Peyer's patch (tissue), 4 donors: Measurements from ENCODE around the gene PAK1IP1. TPM values are rescaled to one million over a fixed set of nuclear protein-coding genes. Genes with fewer than 3 reads are reported as not detected.
A peak's percentile ranks its signal among the peaks of the same experiment; 100 is the strongest.
"Not testable (repeated sequence)": the region's sequence is repeated elsewhere in the genome, so short reads cannot be mapped to it uniquely, and the experiment has no call there.

ENCODE experiments used
- DNase-seq, 3 donors: peaks; one replicate each; pipeline ENCODE4 v3.0.0-alpha.2; 2017 to 2019
- H3K27ac ChIP-seq, 4 donors: fragments of 200-600 bp; sonication (generic); one replicate each; pipeline ENCODE4 v1.5.1; 2016 to 2019
- H3K27me3 ChIP-seq, 2 donors: fragments of 200-600 bp; sonication (generic); one replicate each; pipeline ENCODE4 v1.5.1; 2019
- H3K36me3 ChIP-seq, 3 donors: fragments of 200-600 bp; sonication (generic); one replicate each; pipeline ENCODE4 v1.5.1; 2016 to 2019
- H3K4me1 ChIP-seq, 4 donors: fragments of 200-600 bp; sonication (generic); one replicate each; pipeline ENCODE4 v1.5.1; 2016 to 2019
- H3K4me3 ChIP-seq, 4 donors: fragments of 200-600 bp; sonication (generic); 1 replicate in 3 of 4; 2 replicates in 1 of 4; pipeline ENCODE4 v1.5.1; 2016 to 2019; ENCODE audit warnings: mild to moderate bottlenecking in 1 of 4
- H3K9me3 ChIP-seq, 4 donors: fragments of 200-600 bp; sonication (generic); one replicate each; pipeline ENCODE4 v1.5.1; 2016 to 2019; ENCODE audit warnings: mild to moderate bottlenecking in 1 of 4
- POLR2A ChIP-seq, 2 donors: fragments of 450-650 bp; IDR thresholded peaks; one replicate each; pipeline ENCODE4 v1.5.1; 2017; ENCODE audit warnings: antibody characterized with exemption in 2 of 2, mild to moderate bottlenecking in 2 of 2, moderate library complexity in 2 of 2
- total RNA-seq, 4 donors: library from RNA; depleted of rRNA; stranded (reverse); fragments of >200 nt; gene quantifications; one replicate each; pipeline ENCODE4 v1.1.0, GENCODE V29; 2016
- TF ChIP-seq, protein P1 (sequence below), 6 experiments: fragments of 450-650 bp in 4 of 6; fragments of 200-600 bp in 2 of 6; sonication (generic) in 1 of 6; IDR thresholded peaks; one replicate each; pipeline ENCODE4 v1.5.1; 2017 to 2019; ENCODE audit warnings: antibody characterized with exemption in 6 of 6, mild to moderate bottlenecking in 3 of 6, moderate library complexity in 1 of 6

Gene PAK1IP1
- total RNA-seq, 4 donors from 2014 or later = 3.3 to 6.8 (median 5.5) TPM

DNA sequence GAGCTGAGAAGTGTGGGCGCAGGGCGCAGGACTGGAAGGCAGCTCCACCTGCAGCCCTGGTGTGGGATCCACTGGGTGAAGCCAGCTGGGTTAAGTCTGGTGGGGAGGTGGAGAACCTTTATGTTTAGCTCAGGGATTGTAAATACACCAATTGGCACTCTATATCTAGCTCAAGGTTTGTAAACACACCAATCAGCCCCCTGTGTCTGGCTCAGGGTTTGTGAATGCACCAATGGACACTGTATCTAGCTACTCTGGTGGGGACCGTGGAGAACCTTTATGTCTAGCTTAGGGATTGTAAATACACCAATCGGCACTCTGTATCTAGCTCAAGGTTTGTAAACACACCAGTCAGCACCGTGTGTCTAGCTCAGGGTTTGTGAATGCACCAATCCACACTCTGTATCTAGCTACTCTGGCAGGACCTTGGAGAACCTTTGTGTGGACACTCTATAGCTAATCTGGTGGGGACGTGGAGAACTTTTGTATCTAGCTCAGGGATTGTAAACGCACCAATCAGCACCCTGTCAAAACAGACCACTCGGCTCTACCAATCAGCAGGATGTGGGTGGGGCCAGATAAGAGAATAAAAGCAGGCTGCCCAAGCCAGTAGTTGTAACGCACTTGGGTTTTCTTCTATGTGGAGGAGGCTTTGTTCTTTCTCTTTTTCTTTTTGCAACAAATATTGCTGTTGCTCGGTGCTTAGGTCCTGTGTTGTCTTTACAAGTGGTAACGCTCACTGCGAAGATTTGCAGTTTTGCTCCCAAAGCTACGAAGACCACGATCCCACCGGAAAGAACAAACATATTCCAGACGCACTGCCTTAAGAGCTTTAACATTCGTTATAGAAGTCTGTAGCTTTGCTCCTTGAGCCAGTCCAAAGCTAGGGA lies 26.4 kb downstream of the PAK1IP1 start:
- H3K4me3 ChIP-seq = peak overlapping the region; percentile 44 to 65 (median 60)
- H3K27ac ChIP-seq = peak overlapping the region; percentile 69 to 95 (median 78)
- peaks cover 0 to 12% (median 3%) of the 10 kb centered on the region in 4 donors for H3K4me1 ChIP-seq
- not testable (repeated sequence) for H3K27me3 ChIP-seq, H3K9me3 ChIP-seq, DNase-seq
- TF ChIP-seq, protein P1, sequence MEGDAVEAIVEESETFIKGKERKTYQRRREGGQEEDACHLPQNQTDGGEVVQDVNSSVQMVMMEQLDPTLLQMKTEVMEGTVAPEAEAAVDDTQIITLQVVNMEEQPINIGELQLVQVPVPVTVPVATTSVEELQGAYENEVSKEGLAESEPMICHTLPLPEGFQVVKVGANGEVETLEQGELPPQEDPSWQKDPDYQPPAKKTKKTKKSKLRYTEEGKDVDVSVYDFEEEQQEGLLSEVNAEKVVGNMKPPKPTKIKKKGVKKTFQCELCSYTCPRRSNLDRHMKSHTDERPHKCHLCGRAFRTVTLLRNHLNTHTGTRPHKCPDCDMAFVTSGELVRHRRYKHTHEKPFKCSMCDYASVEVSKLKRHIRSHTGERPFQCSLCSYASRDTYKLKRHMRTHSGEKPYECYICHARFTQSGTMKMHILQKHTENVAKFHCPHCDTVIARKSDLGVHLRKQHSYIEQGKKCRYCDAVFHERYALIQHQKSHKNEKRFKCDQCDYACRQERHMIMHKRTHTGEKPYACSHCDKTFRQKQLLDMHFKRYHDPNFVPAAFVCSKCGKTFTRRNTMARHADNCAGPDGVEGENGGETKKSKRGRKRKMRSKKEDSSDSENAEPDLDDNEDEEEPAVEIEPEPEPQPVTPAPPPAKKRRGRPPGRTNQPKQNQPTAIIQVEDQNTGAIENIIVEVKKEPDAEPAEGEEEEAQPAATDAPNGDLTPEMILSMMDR (IDR thresholded peaks at IDR 0.05) = peak in 1 of 6 experiments; percentile 16
- H3K36me3 ChIP-seq = peaks cover 0 to 13% (median 0%) of the 10 kb centered on the region in 3 donors

DNA sequence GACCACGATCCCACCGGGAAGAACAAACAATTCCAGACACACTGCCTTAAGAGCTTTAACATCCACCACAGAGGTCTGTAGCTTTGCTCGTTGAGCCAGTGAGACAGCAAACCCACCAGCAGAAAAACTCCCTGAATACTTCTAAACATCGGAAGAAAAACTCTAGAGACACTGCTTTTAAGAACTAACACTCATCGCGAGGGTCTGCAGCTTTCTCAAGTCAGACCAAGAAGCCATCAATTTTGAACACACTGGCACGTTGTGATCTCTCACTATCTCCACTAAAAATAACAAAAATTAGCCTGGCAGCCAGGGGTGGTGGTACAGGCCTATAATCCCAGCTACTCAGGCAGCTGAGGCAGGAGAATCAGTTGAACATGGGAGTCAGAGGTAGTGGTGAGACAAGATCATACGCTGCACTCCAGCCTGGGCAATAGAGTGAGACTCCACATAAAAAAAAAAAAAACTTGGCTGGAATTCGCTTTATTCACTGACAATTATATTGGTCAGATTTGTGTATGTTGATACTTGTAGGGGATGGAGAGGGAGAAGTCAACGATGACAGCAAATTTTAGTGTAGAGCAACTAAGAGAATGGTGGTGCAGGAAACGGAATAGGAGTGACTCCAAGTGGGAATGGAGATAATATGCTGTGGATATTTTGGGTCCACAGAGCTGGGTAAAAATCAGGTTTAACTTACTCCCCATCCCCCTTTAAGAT lies 27.2 kb downstream of the PAK1IP1 start:
- Histone ChIP-seq H3K4me1 (peaks cover 0 to 12% (median 3%) of the 10 kb centered on the region in 4 donors), H3K27me3 (no peaks in the 10 kb centered on the region), H3K9me3 (no peaks in the 10 kb centered on the region), H3K36me3 (peaks cover 0 to 16% (median 0%) of the 10 kb centered on the region in 3 donors), H3K27ac (peak overlapping the region; percentile 80 to 95 (median 84)), H3K4me3 (peak overlapping the region; percentile 48 to 68 (median 66))
- TF ChIP-seq, protein P1 (IDR thresholded peaks at IDR 0.05) = no peak
- no peak for TF ChIP-seq POLR2A (IDR thresholded peaks at IDR 0.05)
- DNase-seq = no peak

DNA sequence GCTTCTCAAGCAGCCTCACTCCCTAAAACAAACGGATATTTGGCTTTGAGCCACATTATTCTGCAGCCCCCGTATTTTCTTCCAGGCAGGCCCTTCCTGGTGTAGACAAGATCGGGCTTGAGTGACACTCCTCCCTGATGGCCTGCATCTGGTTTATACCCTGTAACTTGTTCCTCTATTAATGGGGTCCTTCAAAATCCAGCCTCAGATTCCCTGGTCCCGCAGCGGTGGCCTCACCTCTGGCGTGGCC lies 27.7 kb downstream of the PAK1IP1 start:
- H3K9me3 ChIP-seq = no peaks in the 10 kb centered on the region
- peaks cover 0 to 17% (median 0%) of the 10 kb centered on the region in 3 donors for H3K36me3 ChIP-seq
- DNase-seq = no peak
- H3K27ac ChIP-seq = peak overlapping the region; percentile 79 to 86 (median 80)
- peaks cover 0 to 12% (median 3%) of the 10 kb centered on the region in 4 donors for H3K4me1 ChIP-seq
- no peaks in the 10 kb centered on the region for H3K27me3 ChIP-seq
- peak overlapping the region; percentile 48 to 68 (median 66) for H3K4me3 ChIP-seq
- TF ChIP-seq POLR2A (IDR thresholded peaks at IDR 0.05) = no peak
- TF ChIP-seq, protein P1 (IDR thresholded peaks at IDR 0.05) = no peak

DNA sequence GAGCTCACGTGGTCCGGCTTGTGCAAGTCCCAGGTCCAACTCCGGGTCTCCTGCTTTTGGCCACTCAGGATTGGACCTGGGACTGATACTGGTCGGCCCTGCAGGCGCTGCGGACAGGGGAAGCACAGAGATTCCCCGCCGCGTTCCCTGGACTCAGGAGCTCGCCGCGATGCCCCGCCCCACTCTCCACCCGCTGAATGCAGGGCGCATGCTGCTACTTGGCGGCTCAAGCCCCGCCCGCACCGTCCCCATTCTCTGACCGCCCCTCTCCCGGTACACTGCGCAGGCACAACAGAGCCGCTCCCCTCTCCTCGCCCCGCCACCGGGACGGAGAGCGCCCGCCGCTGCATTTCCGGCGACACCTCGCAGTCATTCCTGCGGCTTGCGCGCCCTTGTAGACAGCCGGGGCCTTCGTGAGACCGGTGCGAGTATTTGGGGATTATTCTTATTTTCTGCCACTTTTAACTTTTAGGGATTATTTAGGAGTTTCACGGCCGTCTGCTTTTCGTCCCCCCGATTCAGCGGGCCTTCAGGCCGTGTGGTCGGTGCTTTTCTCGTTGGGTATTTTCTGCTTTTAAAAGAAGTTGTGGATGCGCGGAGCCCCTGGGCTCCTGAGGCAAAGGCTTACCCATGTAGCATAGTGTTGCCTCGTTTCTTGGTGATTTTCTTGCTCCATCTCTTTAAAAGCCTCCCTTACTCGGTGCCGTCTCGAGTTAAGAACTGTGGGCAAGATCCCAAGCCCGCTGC lies 28.2 kb downstream of the PAK1IP1 start, which contains the start of gene TMEM14C:
TMEM14C (plus strand) TSS at position 251 of the 747 bp plus-strand sequence. CDS start 1,544 bp downstream, outside the sequence.
- Histone ChIP-seq H3K4me1 (peaks cover 0 to 12% (median 3%) of the 10 kb centered on the region in 4 donors), H3K4me3 (peak within 1 kb of the TSS; percentile 48 to 68 (median 66)), H3K27me3 (no peaks in the 10 kb centered on the region), H3K9me3 (no peaks in the 10 kb centered on the region), H3K36me3 (peaks cover 0 to 22% (median 0%) of the 10 kb centered on the region in 3 donors), H3K27ac (peak within 1 kb of the TSS; percentile 79 to 86 (median 80))
- peak; percentile 83 to 87 for TF ChIP-seq POLR2A (IDR thresholded peaks at IDR 0.05)
- TF ChIP-seq, protein P1 (IDR thresholded peaks at IDR 0.05) = peak in 1 of 6 experiments; percentile 19
- peak; percentile 95 to 99 (median 99) for DNase-seq

DNA sequence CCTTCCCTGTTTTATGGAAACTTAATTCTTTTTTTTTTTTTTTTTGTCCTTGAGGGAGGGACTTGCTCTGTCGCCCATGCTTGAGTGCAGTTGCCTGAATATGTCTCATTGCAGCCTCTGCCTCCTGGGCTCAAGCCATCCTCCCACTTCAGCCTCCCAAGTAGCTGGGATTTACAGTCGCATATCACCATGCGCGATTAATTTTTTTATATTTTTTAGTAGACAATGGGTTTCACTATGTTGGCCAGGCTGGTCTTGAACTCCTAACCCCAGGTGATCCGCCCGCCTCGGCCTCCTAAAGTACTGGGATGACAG lies 28.8 kb downstream of the PAK1IP1 start:
- no peak for DNase-seq
- Histone ChIP-seq H3K4me1 (peaks cover 0 to 12% (median 3%) of the 10 kb centered on the region in 4 donors), H3K27ac (peak overlapping the region in 3 of 4 donors; percentile 79 to 86 (median 80)), H3K4me3 (peak overlapping the region; percentile 48 to 68 (median 66)), H3K27me3 (no peaks in the 10 kb centered on the region), H3K9me3 (no peaks in the 10 kb centered on the region), H3K36me3 (peaks cover 0 to 23% (median 0%) of the 10 kb centered on the region in 3 donors)
- TF ChIP-seq POLR2A (IDR thresholded peaks at IDR 0.05) = no peak
- TF ChIP-seq, protein P1 (IDR thresholded peaks at IDR 0.05) = no peak
